ENCODE measurements around the gene RBM10. TPM values are rescaled to one million over a fixed set of nuclear protein-coding genes. Genes with fewer than 3 reads are reported as not detected.

The RBM10 gene
- total and polyA plus RNA-seq, 2 donors (not counting 3 experiments of a cell fraction or from before 2014, with no cell fraction given), result 37.3 to 51.5 TPM

GRCh38 chrX:47212381-47213293, 67.6 kb downstream of the RBM10 start:
- DNase-seq (ENCODE audit: low read depth, low spot score) (no peak), FAIRE-seq (no peak)
- no peak for TF ChIP-seq POLR2A (IDR thresholded peaks at IDR 0.05; ENCODE audit: low read depth, low read length)
- no peak for TF ChIP-seq POLR2AphosphoS5 (IDR thresholded peaks at IDR 0.05; ENCODE audit: insufficient read depth, low read depth, low read length)
- no peak for TF ChIP-seq CTCF (IDR thresholded peaks at IDR 0.05; ENCODE audit: extremely low read depth in 1 of 2, insufficient read depth in 1 of 2, low read depth in 1 of 2, low read length in 2 of 2)
- TF ChIP-seq EZH2 (IDR thresholded peaks at IDR 0.05; ENCODE audit: borderline replicate concordance, low read depth, low read length, severe bottlenecking), result no peak
- TF ChIP-seq MYC (IDR thresholded peaks at IDR 0.05; ENCODE audit: low read depth, low read length), result no peak
- TF ChIP-seq FOS (IDR thresholded peaks at IDR 0.05; ENCODE audit: borderline replicate concordance, insufficient read depth, low read length), result no peak
- no peak for TF ChIP-seq GATA2 (IDR thresholded peaks at IDR 0.05; ENCODE audit: insufficient read depth, insufficient read length, low read depth, low read length)
- no peak for TF ChIP-seq MAX (IDR thresholded peaks at IDR 0.05; ENCODE audit: insufficient read depth, insufficient read length)
- TF ChIP-seq JUN (IDR thresholded peaks at IDR 0.05; ENCODE audit: borderline replicate concordance, insufficient read depth, insufficient read length, low read depth), result no peak
- H3K9me3 ChIP-seq (replicated peaks; ENCODE audit: control insufficient read depth, insufficient read depth, low read length), result no peaks in the 10 kb centered on the region
- no peaks in the 10 kb centered on the region for H4K20me1 ChIP-seq (replicated peaks; ENCODE audit: control insufficient read depth, extremely low read depth, insufficient read depth, low read length)
- H3K36me3 ChIP-seq (ENCODE audit: control insufficient read depth in 2 of 2, extremely low read depth in 1 of 2, insufficient read depth in 2 of 2, low read length in 2 of 2), result peaks cover 17 to 55% of the 10 kb centered on the region in 2 experiments
- dilution Hi-C loops (cut with MboI; ENCODE audit: extremely low pct_ligation_motif_present, low sequenced_read_pairs) (no loop called here), intact Hi-C loops (cut with micrococcal nuclease) (no loop called here)
- no peak overlapping the region for H3K4me2 ChIP-seq (ENCODE audit: insufficient read depth, low read length)
- ChIA-PET CTCF (interaction anchor here (1.9 kb wide), 1 partner anchor 172 kb away, joined by 4 read pairs; no protein-coding TSS in a partner anchor), POLR2A (no interaction called here)
- no peaks in the 10 kb centered on the region for H3K9me1 ChIP-seq (replicated peaks; ENCODE audit: control insufficient read depth, extremely low read depth, insufficient read depth, low read length)
- no peak overlapping the region for H3K27ac ChIP-seq (ENCODE audit: insufficient read depth, low read depth, low read length)
- no TSS peak for BruUV-seq (replicated peaks)
- no peaks in the 10 kb centered on the region for H3K79me2 ChIP-seq (ENCODE audit: control insufficient read depth, insufficient read depth, low read length)
- no peaks in the 10 kb centered on the region for H3K27me3 ChIP-seq (ENCODE audit: control insufficient read depth in 2 of 2, insufficient read depth in 2 of 2, low read length in 2 of 2)
- no peak overlapping the region for H3K9ac ChIP-seq (replicated peaks; ENCODE audit: extremely low read depth, insufficient read depth, low read length)
- H2AFZ ChIP-seq (ENCODE audit: low read depth, low read length), result no peak overlapping the region
- H3K4me3 ChIP-seq (replicated peaks in 1 of 3; ENCODE audit: insufficient read depth in 1 of 3, low read depth in 1 of 3, low read length in 3 of 3), result no peak overlapping the region
- peaks cover 13% of the 10 kb centered on the region for H3K4me1 ChIP-seq (ENCODE audit: control insufficient read depth, extremely low read depth, insufficient read depth, low read length)

All from endothelial cell of umbilical vein (primary cell).